Ishikawa (cell line): ENCODE measurements around the gene C1QBP.

Source experiments
- CEBPB ChIP-seq: IDR thresholded peaks from 2 replicates; pipeline ENCODE4 v1.6.1; 2012
- CREB1 ChIP-seq: IDR thresholded peaks from 2 replicates; pipeline ENCODE4 v1.6.1; 2012; ENCODE audit warnings: low read depth
- EGR1 ChIP-seq: IDR thresholded peaks from 2 replicates; pipeline ENCODE4 v1.6.1; 2012
- EP300 ChIP-seq: IDR thresholded peaks from 2 replicates; pipeline ENCODE4 v1.6.1; 2012; ENCODE audit warnings: borderline replicate concordance
- FOXM1 ChIP-seq: IDR thresholded peaks from 2 replicates; pipeline ENCODE4 v1.6.1; 2012; ENCODE audit warnings: low read depth, borderline replicate concordance
- NFIC ChIP-seq: IDR thresholded peaks from 2 replicates; pipeline ENCODE4 v1.6.1; 2012
- RAD21 ChIP-seq: IDR thresholded peaks from 2 replicates; pipeline ENCODE4 v1.6.1; 2012; ENCODE audit warnings: low read depth
- TAF1 ChIP-seq: IDR thresholded peaks from 2 replicates; pipeline ENCODE4 v1.6.1; 2012; ENCODE audit warnings: low read depth, mild to moderate bottlenecking
- TCF12 ChIP-seq: IDR thresholded peaks from 2 replicates; pipeline ENCODE4 v1.6.1; 2012; ENCODE audit warnings: low read depth
- TEAD4 ChIP-seq: IDR thresholded peaks from 2 replicates; pipeline ENCODE4 v1.6.1; 2012
- YY1 ChIP-seq: IDR thresholded peaks from 2 replicates; pipeline ENCODE4 v1.6.1; 2012; ENCODE audit warnings: low read depth
- ZBTB7A ChIP-seq: IDR thresholded peaks from 2 replicates; pipeline ENCODE4 v1.6.1; 2012; ENCODE audit warnings: low read depth
- TF ChIP-seq, protein P1 (sequence below): IDR thresholded peaks from 2 replicates; pipeline ENCODE4 v1.6.1; 2012
- TF ChIP-seq, protein P2 (sequence below): IDR thresholded peaks from 2 replicates; pipeline ENCODE4 v1.6.1; 2012; ENCODE audit warnings: low read depth, mild to moderate bottlenecking
- TF ChIP-seq, protein P3 (sequence below): IDR thresholded peaks from 2 replicates; pipeline ENCODE4 v1.6.1; 2012

C1QBP gene

DNA sequence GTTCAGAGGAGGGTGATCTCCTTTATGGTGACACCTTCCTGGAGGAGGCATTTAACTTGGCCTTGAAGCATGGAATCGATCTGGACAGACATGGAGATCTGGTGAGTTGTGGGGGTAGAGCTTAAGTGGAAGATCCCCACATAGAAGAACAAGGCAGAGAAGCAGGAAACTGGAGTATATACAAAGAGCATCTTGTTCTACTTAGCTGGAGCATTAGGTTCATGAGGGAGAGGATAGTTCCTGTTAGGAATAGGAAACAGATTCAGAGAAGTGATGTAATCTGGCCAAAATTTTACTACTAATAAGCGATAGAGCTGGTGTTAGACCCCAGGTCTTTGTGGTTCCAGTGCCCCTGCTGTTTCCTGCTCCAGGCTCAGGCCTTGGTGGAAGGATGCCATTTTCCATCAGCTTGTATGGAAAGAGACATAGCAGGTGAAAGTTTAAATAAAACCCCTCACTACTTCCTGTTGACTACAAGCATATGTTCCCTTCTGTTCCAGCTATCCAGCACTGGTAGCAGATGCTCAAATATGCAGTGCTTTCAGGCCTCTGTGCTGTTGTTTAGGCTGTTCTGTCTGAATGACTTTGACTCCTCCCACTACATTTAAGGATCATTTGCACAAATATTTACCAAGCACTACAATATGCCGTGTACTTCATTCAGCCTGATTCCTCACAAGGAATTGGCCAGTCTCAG lies 9.6 kb downstream of the C1QBP start:
- TF ChIP-seq NFIC (no peak), TEAD4 (no peak), RAD21 (no peak), CREB1 (no peak), FOXM1 (no peak)

DNA sequence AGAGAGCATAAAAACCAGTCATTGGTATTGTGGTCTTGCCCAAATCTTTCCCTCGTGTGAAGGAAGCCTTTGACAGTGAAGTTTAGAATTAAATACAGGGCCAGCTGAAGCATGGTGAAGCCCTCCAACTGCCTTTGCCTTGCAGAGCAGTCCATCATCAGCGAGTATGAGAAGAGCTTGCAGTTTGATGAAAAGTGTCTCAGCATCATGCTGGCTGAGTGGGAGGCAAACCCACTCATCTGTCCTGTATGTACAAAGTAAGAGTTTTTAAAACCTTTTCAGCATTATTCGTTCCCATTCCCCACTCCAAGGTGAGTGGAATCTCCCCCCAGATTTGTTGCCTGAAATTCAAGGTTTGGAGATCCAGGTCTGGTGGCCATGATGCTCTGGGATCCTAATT lies 13.1 kb downstream of the C1QBP start:
- TF ChIP-seq CREB1 (no peak), ZBTB7A (no peak), CEBPB (no peak), NFIC (no peak), TCF12 (no peak), FOXM1 (no peak), TEAD4 (no peak), TAF1 (no peak), EP300 (no peak), RAD21 (no peak), YY1 (no peak)
- TF ChIP-seq, protein P1, sequence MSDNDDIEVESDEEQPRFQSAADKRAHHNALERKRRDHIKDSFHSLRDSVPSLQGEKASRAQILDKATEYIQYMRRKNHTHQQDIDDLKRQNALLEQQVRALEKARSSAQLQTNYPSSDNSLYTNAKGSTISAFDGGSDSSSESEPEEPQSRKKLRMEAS: no peak
- TF ChIP-seq, protein P2, sequence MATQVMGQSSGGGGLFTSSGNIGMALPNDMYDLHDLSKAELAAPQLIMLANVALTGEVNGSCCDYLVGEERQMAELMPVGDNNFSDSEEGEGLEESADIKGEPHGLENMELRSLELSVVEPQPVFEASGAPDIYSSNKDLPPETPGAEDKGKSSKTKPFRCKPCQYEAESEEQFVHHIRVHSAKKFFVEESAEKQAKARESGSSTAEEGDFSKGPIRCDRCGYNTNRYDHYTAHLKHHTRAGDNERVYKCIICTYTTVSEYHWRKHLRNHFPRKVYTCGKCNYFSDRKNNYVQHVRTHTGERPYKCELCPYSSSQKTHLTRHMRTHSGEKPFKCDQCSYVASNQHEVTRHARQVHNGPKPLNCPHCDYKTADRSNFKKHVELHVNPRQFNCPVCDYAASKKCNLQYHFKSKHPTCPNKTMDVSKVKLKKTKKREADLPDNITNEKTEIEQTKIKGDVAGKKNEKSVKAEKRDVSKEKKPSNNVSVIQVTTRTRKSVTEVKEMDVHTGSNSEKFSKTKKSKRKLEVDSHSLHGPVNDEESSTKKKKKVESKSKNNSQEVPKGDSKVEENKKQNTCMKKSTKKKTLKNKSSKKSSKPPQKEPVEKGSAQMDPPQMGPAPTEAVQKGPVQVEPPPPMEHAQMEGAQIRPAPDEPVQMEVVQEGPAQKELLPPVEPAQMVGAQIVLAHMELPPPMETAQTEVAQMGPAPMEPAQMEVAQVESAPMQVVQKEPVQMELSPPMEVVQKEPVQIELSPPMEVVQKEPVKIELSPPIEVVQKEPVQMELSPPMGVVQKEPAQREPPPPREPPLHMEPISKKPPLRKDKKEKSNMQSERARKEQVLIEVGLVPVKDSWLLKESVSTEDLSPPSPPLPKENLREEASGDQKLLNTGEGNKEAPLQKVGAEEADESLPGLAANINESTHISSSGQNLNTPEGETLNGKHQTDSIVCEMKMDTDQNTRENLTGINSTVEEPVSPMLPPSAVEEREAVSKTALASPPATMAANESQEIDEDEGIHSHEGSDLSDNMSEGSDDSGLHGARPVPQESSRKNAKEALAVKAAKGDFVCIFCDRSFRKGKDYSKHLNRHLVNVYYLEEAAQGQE: no peak
- TF ChIP-seq, protein P3, sequence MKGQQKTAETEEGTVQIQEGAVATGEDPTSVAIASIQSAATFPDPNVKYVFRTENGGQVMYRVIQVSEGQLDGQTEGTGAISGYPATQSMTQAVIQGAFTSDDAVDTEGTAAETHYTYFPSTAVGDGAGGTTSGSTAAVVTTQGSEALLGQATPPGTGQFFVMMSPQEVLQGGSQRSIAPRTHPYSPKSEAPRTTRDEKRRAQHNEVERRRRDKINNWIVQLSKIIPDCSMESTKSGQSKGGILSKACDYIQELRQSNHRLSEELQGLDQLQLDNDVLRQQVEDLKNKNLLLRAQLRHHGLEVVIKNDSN: no peak

DNA sequence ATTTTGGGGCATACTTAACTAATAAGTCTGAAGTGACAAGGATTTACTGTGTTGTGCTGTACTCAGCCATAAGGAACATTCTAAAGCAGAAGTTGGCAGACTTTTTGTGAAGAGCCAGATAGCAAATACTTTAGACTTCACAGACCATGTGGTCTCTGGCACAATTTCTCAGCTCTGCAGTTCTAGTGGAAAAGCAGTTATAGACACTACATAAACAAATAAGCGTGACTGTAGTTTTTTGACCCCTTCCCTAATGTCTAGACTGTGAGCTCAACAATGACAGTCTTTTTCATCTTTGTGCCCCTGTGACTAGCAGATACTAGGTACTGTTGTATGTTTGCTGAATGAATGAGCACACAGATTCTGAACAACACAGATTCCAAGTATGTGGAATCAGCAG lies 14.0 kb downstream of the C1QBP start:
- TF ChIP-seq, protein P2: no peak
- no peak for TF ChIP-seq FOXM1
- TF ChIP-seq CREB1: no peak
- TF ChIP-seq YY1: no peak
- TF ChIP-seq, protein P3: no peak

DNA sequence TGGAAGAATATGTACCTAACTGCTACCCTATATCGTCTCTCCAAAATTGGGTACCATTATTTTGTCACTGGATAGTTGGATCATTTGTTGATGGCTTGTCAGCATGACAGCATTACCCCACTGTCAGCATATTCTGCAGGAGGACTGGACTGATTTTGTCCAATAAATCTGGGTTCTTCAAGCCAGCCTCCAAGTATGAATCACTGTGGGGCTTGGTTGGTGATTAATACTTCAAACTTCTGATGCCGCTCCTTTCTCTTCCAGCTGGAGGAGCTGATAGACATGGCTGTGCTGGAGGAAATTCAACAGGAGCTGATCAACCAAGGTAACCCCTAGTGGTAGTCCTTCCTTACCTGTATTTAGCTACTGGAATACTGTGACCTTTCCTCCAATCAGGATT lies 16.4 kb downstream of the C1QBP start:
- TF ChIP-seq, protein P1: no peak
- TF ChIP-seq TAF1: no peak
- TF ChIP-seq, protein P2: no peak
- TF ChIP-seq CREB1: no peak
- TF ChIP-seq NFIC: no peak
- TF ChIP-seq, protein P3: no peak
- no peak for TF ChIP-seq EGR1
- no peak for TF ChIP-seq YY1
- no peak for TF ChIP-seq RAD21
- no peak for TF ChIP-seq CEBPB
- TF ChIP-seq EP300: no peak
- TF ChIP-seq ZBTB7A: no peak
- no peak for TF ChIP-seq TCF12
- TF ChIP-seq FOXM1: no peak
- TF ChIP-seq TEAD4: no peak
